ENCODE results near the gene SFSWAP.
"Not testable (repeated sequence)": the region's sequence is repeated elsewhere in the genome, so short reads cannot be mapped to it uniquely, and the experiment has no call there.

The SFSWAP gene

DNA sequence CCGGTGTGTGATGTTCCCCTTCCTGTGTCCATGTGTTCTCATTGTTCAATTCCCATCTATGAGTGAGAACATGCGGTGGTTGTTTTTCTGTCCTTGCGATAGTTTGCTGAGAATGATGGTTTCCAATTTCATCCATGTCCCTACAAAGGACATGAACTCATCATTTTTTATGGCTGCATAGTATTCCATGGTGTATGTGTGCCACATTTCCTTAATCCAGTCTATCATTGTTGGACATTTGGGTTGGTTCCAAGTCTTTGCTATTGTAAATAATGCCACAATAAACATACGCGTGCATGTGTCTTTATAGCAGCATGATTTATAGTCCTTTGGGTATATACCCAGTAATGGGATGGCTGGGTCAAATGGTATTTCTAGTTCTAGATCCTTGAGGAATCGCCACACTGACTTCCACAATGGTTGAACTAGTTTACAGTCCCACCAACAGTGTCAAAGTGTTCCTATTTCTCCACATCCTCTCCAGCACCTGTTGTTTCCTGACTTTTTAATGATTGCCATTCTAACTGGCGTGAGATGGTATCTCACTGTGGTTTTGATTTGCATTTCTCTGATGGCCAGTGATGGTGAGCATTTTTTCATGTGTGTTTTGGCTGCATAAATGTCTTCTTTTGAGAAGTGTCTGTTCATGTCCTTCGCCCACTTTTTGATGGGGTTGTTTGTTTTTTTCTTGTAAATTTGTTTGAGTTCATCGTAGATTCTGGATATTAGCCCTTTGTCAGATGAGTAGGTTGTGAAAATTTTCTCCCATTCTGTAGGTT, 98.8 kb downstream of the SFSWAP start:
- not testable (repeated sequence) for H3K4me1 Mint-ChIP-seq, H3K4me3 Mint-ChIP-seq

DNA sequence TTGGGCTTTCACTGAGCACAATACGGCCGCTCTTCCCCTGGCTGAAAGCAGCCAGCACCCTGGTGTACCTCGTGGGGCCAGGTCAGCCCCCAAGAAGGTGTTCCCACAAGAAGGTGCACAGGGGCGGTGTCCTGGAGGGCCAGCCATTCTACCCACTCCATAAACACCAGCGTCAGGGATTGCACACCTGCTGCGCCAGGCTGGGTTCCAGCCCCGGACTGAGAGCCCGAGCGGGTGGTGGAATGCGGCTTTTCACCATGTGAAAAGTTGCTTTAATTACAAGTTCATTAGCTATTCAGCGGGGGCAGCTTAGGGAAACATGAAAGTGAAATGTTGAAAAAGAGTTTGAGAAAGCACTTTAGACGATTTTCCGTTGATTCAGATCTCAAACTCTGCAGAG, 99.8 kb downstream of the SFSWAP start:
- Mint-ChIP-seq H3K27ac (no peak overlapping the region), H3K4me3 (no peak overlapping the region), H3K27me3 (no peaks in the 10 kb centered on the region), H3K9me3 (no peaks in the 10 kb centered on the region), H3K4me1 (no peaks in the 10 kb centered on the region), H3K36me3 (peaks cover 4% of the 10 kb centered on the region)

More for the DNA sequence above, 98.8 kb downstream of the SFSWAP start:
- H3K36me3 Mint-ChIP-seq, H3K27me3 Mint-ChIP-seq, H3K9me3 Mint-ChIP-seq, H3K27ac Mint-ChIP-seq: not testable (repeated sequence)

DNA sequence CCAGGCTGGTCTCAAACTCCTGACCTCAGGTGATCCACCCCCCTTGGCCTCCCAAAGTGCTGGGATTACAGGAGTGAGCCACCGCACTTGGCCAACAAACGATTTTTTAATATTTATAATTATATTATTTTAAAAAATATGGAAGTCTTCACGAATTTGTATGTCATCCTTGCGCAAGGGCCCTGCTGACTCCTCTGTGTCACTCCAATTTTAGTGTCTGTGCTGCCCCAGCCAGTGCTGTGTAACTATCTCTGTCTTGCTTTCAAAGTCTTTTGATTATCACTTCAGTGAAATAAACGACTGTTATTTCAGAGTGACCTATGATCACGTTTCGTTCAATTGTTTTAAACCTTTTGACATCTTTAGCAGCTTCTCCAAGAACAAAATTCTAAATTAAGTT, 104.2 kb downstream of the SFSWAP start:
- Mint-ChIP-seq H3K9me3 (no peaks in the 10 kb centered on the region), H3K27ac (no peak overlapping the region), H3K36me3 (peaks cover 6% of the 10 kb centered on the region), H3K4me1 (no peaks in the 10 kb centered on the region), H3K27me3 (no peaks in the 10 kb centered on the region), H3K4me3 (no peak overlapping the region)

DNA sequence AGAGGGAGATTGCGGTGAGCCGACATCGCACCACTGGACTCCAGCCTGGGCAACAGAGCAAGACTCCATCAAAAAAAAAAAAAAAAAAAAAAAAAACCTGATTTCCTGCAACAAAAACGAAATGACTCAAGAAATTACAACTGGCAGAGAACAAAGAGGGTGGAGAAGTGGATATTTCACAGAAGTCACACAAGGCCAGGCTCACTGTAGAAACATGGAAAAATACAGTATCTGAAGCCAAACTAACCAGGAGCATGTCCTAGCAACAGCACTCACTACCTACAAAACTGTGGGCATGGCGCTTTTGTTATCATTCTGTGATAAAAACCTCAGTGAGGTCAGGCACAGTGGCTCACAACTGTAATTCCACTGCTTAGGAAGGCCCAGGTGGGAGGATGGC, 105.6 kb downstream of the SFSWAP start:
- Mint-ChIP-seq H3K36me3 (peaks cover 6% of the 10 kb centered on the region), H3K4me3 (no peak overlapping the region), H3K9me3 (no peaks in the 10 kb centered on the region), H3K4me1 (no peaks in the 10 kb centered on the region), H3K27me3 (no peaks in the 10 kb centered on the region), H3K27ac (no peak overlapping the region)

DNA sequence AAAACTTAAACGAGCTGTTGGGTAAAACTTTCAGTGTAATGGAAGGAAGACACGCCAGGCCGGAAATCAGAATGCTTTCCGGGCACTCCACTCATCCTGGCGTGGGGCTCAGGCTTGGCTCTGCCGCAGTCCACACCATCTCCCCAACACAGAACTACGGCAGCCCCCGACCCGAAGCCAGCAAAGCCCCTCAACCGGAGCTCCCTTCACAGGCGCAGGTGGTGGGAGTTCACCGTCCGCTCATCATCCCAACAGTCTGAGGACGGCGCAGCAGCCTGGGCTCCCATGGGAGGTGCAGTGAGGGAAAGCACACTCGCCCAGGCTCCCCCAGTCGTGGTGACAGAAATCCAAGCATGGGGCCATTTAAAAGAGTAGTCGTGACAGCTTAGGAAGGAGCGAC, 106.4 kb downstream of the SFSWAP start:
- no peaks in the 10 kb centered on the region for H3K9me3 Mint-ChIP-seq
- H3K4me3 Mint-ChIP-seq = no peak overlapping the region
- no peaks in the 10 kb centered on the region for H3K4me1 Mint-ChIP-seq
- peaks cover 6% of the 10 kb centered on the region for H3K36me3 Mint-ChIP-seq
- no peak overlapping the region for H3K27ac Mint-ChIP-seq
- H3K27me3 Mint-ChIP-seq = no peaks in the 10 kb centered on the region

DNA sequence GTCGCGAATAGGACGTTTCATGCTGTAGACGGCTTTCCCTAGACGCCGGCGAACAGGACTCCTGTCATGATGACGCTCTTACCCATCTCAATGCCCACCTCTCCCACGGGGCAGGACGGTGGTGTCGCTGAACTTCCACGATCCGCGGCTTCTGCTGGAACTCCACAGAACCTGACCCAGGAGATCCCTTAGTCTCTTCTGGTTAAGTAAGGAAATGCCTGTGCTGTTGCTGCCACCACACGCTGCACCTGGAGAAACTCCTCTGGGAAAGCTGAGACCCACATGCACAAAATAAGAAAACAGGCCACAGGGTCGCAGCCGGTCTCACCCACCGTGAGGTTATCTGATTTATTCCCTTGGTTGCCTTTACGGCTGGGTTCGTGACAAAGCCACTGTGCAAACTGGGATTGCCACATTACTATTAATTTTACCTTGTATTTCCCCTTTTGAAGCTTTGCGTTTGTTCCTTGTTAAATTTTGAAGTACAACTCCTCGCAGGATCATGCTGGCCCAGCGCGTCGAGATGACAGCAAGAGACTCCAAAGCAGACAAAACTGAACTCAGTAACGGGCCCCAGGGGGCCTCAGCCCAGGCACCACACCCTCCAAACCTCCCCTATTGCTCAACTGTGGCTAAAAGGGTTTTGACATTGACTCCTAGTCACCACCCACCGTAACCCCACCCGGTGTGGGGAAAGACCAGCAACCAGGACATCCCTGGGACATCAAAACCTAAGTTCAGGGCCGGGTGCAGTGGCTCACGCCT, 108.1 kb downstream of the SFSWAP start:
- no peaks in the 10 kb centered on the region for H3K4me1 Mint-ChIP-seq
- no peak overlapping the region for H3K4me3 Mint-ChIP-seq
- H3K27ac Mint-ChIP-seq = no peak overlapping the region
- peaks cover 2% of the 10 kb centered on the region for H3K27me3 Mint-ChIP-seq
- H3K36me3 Mint-ChIP-seq = peaks cover 2% of the 10 kb centered on the region
- H3K9me3 Mint-ChIP-seq = no peaks in the 10 kb centered on the region

DNA sequence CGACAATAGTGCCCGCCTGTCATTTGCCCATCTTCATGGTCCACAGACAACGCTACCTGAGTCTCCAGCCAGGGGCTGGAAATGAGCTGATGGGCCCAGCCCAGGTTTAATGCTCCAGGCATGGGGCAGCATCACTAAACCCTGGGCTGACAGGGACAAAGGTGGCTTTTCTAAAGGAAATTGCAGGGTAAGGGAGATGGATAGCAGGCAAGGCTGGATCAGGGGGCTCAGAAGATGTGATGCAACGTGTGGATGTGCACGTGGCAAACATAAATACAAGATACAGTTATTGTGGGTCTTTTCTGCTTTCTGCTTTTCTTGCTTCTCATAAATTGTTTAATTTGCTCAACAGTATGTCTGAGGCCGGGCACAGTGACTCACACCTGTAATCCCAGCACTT, 113.6 kb downstream of the SFSWAP start:
- Mint-ChIP-seq H3K4me1 (peaks cover 9% of the 10 kb centered on the region), H3K27me3 (peaks cover 26% of the 10 kb centered on the region), H3K4me3 (no peak overlapping the region), H3K9me3 (no peaks in the 10 kb centered on the region), H3K36me3 (no peaks in the 10 kb centered on the region), H3K27ac (no peak overlapping the region)

DNA sequence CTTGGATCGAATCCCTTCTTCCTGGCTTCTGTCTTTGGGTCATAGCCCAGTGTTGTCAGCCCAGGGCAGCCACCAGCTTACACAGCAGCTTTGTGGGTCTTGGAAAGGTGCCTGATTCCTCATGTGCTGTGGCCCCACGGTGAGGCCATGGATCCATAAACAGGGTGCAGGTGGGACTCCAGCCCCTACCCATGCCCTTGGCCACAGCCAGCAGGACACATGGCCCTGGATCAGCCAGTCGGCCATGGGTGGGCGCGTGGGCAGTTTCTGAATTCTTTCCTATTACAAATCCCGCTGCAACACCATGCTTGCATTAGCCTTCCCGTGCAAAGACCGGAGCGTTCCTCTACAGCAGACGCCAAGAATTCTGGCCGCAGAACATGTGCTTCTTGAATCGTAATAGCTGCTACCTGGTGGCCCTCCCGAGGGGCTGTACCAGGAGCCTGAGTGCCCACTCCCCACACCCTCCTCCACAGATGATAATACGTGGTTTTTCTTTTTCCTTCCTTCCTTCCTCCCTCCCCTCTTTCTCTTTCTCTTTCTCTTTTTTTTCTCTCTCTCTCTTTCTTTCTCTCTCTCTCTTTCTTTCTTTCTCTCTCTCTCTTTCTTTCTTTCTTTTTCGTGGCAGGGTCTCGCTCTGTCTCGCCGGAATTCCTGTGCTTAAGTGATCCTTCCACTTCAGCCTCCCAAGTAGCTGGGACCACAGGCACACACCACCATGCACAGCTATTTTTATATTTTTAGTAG, 114.4 kb downstream of the SFSWAP start:
- Mint-ChIP-seq H3K36me3 (no peaks in the 10 kb centered on the region), H3K4me1 (peaks cover 11% of the 10 kb centered on the region), H3K9me3 (no peaks in the 10 kb centered on the region), H3K4me3 (peak overlapping the region; percentile 23), H3K27ac (no peak overlapping the region), H3K27me3 (peaks cover 27% of the 10 kb centered on the region)

DNA sequence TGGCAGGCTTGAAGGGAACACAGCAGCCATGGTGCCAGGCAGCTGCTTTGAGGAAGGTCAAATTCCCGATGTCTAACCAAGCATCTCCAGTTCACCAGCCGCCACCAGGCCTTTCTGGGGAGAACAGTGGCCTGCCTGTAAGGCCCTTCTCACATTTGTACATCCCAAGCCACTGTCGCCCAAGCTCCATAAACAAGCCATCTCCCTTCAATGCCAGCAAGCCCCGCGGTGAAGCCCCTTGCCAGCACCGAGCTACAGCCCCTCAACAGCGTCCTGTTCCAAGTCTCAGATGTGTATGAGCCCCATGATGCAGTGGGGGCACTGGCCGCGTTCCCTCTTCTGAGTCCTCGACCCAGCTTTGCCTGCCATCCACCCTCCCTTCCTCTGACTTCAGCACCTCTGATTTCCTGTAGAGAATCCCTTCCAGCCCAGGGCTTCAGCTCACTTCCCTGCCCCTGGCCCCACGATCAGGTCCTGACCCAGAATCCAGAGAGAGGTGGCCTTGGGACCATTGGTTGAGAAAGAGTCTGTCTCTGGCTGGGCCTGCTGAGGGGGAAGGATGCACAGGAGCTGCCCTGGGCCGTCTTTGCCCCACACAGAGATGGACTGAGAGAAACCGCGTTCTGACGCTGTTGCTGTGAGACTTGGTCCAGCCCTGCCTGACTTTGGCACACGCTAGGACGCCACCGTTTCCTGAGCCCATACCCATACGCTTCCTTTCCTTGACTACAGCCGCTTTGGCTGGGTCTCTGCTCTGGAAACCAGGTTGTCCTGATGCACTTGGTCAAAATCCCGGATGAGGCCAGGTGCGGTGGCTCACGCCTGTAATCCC, 115.4 kb downstream of the SFSWAP start:
- Mint-ChIP-seq H3K9me3 (no peaks in the 10 kb centered on the region), H3K27me3 (peaks cover 29% of the 10 kb centered on the region), H3K4me3 (no peak overlapping the region)

DNA sequence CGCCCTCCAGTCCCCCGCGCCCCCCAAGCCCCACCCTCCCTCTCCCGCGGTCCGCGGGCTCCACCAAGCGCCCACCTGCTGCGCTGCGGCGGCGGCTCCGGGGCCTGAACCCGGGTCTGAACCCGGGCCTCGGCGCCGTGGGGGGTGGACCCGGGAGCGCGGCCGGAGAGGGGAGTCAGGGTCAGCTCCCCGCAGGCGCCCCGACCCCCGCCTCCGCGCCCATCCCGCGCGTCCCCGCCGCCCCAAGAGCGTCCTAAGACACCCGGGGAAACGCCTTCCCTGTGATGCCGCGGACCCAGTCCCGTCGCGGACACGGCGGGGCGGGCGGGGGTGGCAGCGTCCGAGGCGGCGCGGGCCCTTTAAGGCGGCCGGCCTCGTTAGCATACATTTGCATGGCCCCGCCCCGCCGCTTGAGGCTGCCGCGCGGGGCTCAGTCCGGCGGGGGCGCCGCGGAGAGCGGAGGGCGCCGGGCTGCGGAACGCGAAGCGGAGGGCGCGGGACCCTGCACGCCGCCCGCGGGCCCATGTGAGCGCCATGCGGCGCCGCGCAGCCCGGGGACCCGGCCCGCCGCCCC, 117.2 kb downstream of the SFSWAP start, which contains the start of gene MMP17:
Gene MMP17 (plus strand): TSS at position 433 of the 574 bp plus-strand sequence. CDS start 102 bp downstream, at position 535.
- Mint-ChIP-seq H3K27ac (no peak within 1 kb of the TSS), H3K4me1 (peaks cover 15% of the 10 kb centered on the region), H3K4me3 (peak within 1 kb of the TSS; percentile 73), H3K27me3 (peaks cover 32% of the 10 kb centered on the region), H3K36me3 (no peaks in the 10 kb centered on the region), H3K9me3 (no peaks in the 10 kb centered on the region)

More for the DNA sequence above, 115.4 kb downstream of the SFSWAP start:
- H3K36me3 Mint-ChIP-seq = no peaks in the 10 kb centered on the region
- H3K4me1 Mint-ChIP-seq = peaks cover 15% of the 10 kb centered on the region
- no peak overlapping the region for H3K27ac Mint-ChIP-seq

DNA sequence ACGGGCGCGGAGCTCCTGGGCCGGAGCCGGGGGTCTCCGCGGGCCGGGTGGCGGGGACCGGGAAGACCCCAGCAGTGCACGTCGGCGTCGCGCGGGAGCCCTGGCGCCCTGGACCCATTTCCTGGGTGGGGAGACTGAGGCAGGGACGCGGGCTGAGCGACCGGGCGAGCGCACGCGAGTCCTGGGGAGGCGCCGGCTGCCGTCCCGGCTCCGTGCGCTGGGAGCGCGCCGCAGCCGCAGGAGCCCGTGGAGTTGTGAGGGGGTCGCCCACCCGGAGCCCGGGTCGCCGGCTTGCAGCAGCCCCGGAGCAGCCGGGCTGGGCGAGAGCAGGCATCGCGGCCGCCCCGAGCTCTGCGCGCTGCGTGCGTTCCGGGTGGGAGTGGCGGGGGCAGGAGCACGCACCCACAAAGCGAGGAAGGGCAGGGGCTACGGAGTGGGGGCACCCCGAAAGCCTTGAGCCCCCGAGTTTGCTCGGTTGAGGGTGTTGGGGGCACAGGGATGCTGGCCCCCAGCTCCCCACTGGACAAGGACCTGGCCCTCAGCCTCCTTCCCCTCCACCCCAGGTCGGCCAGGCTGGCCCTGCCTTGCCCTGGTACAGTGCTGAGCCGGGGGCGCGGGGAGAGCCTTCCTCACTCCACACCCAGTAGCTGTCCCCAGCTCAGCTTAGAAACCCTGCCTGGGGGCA, 117.9 kb downstream of the SFSWAP start:
- Mint-ChIP-seq H3K9me3 (no peaks in the 10 kb centered on the region), H3K27me3 (peaks cover 35% of the 10 kb centered on the region), H3K4me3 (peak overlapping the region; percentile 73), H3K36me3 (no peaks in the 10 kb centered on the region), H3K27ac (no peak overlapping the region), H3K4me1 (peaks cover 15% of the 10 kb centered on the region)

DNA sequence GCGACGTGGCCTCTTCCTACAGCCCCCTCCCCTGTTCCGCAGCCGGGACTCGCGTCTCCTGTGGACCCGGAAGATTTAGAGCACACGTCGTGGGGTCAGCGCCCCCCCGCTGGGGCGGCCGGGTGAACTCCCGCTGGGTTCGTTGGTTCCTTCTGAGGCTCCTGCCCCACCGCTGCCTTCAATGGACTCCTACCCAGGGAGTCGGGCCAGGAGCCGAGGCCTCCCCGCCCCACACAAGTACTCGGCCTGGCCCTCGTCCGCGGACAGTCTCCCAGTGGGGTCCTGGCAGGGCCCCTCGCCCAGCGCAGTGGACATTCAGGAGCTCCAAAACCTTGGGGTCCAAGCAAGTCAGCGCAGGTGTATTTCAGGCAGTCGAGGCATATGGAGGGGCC, 118.5 kb downstream of the SFSWAP start:
- Mint-ChIP-seq H3K27ac (no peak overlapping the region), H3K27me3 (peaks cover 35% of the 10 kb centered on the region), H3K4me3 (peak overlapping the region; percentile 73), H3K9me3 (no peaks in the 10 kb centered on the region), H3K36me3 (no peaks in the 10 kb centered on the region), H3K4me1 (peaks cover 15% of the 10 kb centered on the region)

DNA sequence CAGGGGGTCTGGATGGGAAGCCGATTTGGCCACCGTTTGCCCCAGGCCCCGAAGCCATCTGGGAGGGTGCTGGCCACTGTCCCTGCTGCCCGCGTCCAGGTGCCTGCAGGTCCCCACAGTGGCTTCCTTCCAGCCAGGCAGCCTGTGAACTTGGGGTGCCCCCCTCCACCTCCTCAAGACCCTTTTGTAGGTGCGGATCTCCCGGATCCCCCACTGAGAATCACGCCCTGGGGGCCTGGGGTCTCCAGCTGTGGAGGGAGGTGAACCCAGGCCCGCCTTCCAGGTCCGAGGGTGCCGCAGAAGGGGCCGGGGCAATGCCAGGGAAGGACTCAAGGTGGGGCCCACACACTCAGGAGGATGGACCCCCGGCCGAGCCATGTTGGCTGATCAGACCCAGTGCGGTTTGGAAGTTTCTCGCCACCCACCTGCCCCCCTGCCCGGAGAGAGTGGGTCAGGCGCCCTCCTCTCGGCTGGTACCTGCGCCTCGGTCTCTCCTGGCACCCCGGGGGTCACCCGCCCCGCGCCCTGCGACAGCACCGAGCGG, 119.0 kb downstream of the SFSWAP start:
- Mint-ChIP-seq H3K27ac (no peak overlapping the region), H3K4me3 (peak overlapping the region; percentile 73), H3K36me3 (no peaks in the 10 kb centered on the region)

DNA sequence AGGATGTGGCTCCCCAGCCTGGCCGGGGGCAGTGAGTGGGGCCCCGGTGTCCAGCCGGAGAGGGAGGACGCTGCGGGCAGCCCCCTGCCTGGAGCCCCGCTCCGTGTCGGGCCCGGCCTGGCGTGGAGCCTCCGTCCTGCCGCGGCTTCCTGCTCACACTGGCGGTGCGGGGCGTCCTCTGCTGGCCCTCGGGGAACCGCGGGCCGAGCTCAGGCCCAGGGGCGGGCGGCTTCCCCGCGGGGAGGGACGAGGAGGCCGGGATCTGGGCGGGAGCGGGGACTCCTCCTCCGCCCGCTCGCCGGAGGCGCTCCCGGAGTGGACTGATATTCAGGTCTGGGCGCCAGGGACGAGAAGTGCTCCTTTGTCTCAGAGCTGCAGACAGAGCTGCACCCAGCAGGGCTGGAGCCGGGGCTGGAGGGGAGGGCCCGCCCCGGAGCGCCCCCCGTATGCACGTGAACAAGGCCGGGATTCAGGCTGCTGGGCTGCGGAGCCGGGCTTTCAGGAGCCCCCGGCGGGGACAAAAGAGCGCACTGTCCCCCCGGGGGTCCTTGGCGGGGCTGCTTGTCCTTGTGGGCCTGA, 119.5 kb downstream of the SFSWAP start:
- no peaks in the 10 kb centered on the region for H3K9me3 Mint-ChIP-seq
- H3K4me1 Mint-ChIP-seq = peaks cover 15% of the 10 kb centered on the region
- H3K27ac Mint-ChIP-seq = no peak overlapping the region
- H3K36me3 Mint-ChIP-seq = no peaks in the 10 kb centered on the region
- H3K4me3 Mint-ChIP-seq = peak overlapping the region; percentile 67
- H3K27me3 Mint-ChIP-seq = peaks cover 31% of the 10 kb centered on the region

More for the DNA sequence above, 119.0 kb downstream of the SFSWAP start:
- Mint-ChIP-seq H3K4me1 (peaks cover 15% of the 10 kb centered on the region), H3K9me3 (no peaks in the 10 kb centered on the region), H3K27me3 (peaks cover 35% of the 10 kb centered on the region)

Measured in activated naive CD4-positive, alpha-beta T cell treated with anti-CD3 and anti-CD28 coated beads, Interleukin-2, amount 50 U/mL, for 24 hours (primary cell).